ENCODE results near the gene NME9. TPM values are rescaled to one million over a fixed set of nuclear protein-coding genes. Genes with fewer than 3 reads are reported as not detected.
A peak's percentile ranks its signal among the peaks of the same experiment; 100 is the strongest.

Gene NME9
- total RNA-seq, 1 experiment from 2014 or later, result not detected

DNA sequence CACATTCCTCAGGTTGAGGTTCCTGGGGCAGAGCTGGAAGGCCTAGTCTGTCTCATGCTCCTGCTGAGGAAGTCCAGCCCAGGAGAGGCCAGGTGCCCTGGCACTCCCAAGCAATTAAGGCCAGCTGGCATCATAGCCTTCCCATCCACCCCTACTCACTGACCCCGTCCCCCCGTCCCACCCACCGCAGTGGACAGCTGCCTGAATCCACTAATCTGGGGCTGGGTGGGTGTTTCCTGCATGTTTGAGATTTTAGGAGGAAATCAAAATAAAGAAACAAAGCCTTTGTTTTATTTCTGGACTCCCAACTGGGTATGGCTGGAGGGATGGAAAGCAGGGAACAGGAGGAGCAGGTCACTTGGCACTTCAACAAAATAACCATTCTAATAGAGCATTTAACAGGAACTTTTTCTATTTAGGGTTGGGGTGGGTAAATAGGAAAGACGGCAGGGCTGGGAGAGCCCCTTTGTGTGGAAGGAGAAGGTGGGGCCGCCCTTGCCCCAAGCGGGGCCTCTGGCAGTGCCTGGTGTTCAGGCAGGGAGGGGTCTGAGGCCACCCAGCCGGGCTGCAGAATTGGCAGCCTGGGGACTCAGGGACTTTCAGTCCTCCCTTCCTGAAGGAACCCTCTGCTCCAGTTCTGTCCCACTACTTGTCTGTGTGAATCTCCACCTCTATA lies 27.2 kb upstream of the NME9 start:
- H3K79me1 ChIP-seq (ENCODE audit: insufficient read depth, low read depth, low read length, poor library complexity, severe bottlenecking), result no peaks in the 10 kb centered on the region
- no peak overlapping the region for H3K14ac ChIP-seq (ENCODE audit: insufficient read depth, low read length)
- no peaks in the 10 kb centered on the region for H3K9me3 ChIP-seq (ENCODE audit: control insufficient read depth, low read depth, low read length)
- no peaks in the 10 kb centered on the region for H3K79me2 ChIP-seq (ENCODE audit: insufficient read depth, low read length)
- H3K9me3 Mint-ChIP-seq, result no peaks in the 10 kb centered on the region
- no peak overlapping the region for H4K5ac ChIP-seq (ENCODE audit: insufficient read length, low read depth, low read length)
- no peak overlapping the region for H3K4me2 ChIP-seq (ENCODE audit: insufficient read depth, insufficient read length, low read length)
- no peak overlapping the region for H4K91ac ChIP-seq (ENCODE audit: insufficient read length, low read depth, low read length)
- H3K4me1 ChIP-seq (ENCODE audit: insufficient read depth, low read length), result no peaks in the 10 kb centered on the region
- DNase-seq, result no peak
- no peak overlapping the region for H3T11ph ChIP-seq (ENCODE audit: low read length)
- no peaks in the 10 kb centered on the region for H3K27me3 ChIP-seq (ENCODE audit: insufficient read depth, low read length)
- no peak overlapping the region for H2BK12ac ChIP-seq (ENCODE audit: insufficient read length, low read depth, low read length)
- no peak overlapping the region for H2BK20ac ChIP-seq (ENCODE audit: low read depth, low read length, poor library complexity, severe bottlenecking)
- H3K18ac ChIP-seq (ENCODE audit: insufficient read length, low read depth, low read length), result no peak overlapping the region
- H2BK120ac ChIP-seq (ENCODE audit: low read depth, low read length, poor library complexity, severe bottlenecking), result no peak overlapping the region
- H4K20me1 ChIP-seq (ENCODE audit: control insufficient read depth, insufficient read depth, insufficient read length), result no peaks in the 10 kb centered on the region
- no peak overlapping the region for H3K23ac ChIP-seq (ENCODE audit: insufficient read length, low read depth, low read length)
- TF ChIP-seq, protein P1, sequence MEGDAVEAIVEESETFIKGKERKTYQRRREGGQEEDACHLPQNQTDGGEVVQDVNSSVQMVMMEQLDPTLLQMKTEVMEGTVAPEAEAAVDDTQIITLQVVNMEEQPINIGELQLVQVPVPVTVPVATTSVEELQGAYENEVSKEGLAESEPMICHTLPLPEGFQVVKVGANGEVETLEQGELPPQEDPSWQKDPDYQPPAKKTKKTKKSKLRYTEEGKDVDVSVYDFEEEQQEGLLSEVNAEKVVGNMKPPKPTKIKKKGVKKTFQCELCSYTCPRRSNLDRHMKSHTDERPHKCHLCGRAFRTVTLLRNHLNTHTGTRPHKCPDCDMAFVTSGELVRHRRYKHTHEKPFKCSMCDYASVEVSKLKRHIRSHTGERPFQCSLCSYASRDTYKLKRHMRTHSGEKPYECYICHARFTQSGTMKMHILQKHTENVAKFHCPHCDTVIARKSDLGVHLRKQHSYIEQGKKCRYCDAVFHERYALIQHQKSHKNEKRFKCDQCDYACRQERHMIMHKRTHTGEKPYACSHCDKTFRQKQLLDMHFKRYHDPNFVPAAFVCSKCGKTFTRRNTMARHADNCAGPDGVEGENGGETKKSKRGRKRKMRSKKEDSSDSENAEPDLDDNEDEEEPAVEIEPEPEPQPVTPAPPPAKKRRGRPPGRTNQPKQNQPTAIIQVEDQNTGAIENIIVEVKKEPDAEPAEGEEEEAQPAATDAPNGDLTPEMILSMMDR (conservative IDR thresholded peaks at IDR 0.05), result no peak
- no peak overlapping the region for H2AK5ac ChIP-seq (ENCODE audit: insufficient read length, low read length)
- H3K56ac ChIP-seq (ENCODE audit: insufficient read length, low read depth, low read length), result no peak overlapping the region
- H2AFZ ChIP-seq (ENCODE audit: low read length), result no peak overlapping the region
- H4K8ac ChIP-seq (replicated peaks; ENCODE audit: insufficient read length, low read depth, low read length), result no peak overlapping the region
- WGBS (ENCODE audit: extremely low coverage, insufficient read length, low lambda C conversion rate), result no CpG with 5 or more reads among the region's 7 CpGs
- H3K27ac Mint-ChIP-seq, result peak overlapping the region in 1 of 3 experiments; percentile 49; a peak in 1 of 7 replicates
- H3K23me2 ChIP-seq (ENCODE audit: insufficient read length, low read depth, low read length, poor library complexity, severe bottlenecking), result no peaks in the 10 kb centered on the region
- H3K4me1 Mint-ChIP-seq, result peaks cover 8 to 14% of the 10 kb centered on the region in 2 experiments
- no peak overlapping the region for H3K4ac ChIP-seq (ENCODE audit: low read depth, low read length)
- no peak overlapping the region for H2BK15ac ChIP-seq (ENCODE audit: low read depth, low read length)
- peaks cover 0 to 1% (median 0%) of the 10 kb centered on the region in 3 experiments; a peak in 2 of 7 replicates for H3K36me3 Mint-ChIP-seq (ENCODE audit: insufficient read depth in 1 of 3, low read depth in 3 of 3)
- H3K9ac ChIP-seq (ENCODE audit: extremely low read depth, insufficient read length, low read length), result no peak overlapping the region
- no peak overlapping the region for H3K4me3 Mint-ChIP-seq
- no peaks in the 10 kb centered on the region for H3K27me3 Mint-ChIP-seq (ENCODE audit: low read depth)
- no peak overlapping the region for H2BK5ac ChIP-seq (ENCODE audit: insufficient read length, low read length)
- no peak overlapping the region for H3K27ac ChIP-seq (ENCODE audit: insufficient read length, low read depth, low read length)
